Activated CD8-positive, alpha-beta T cell treated with anti-CD3 and anti-CD28 coated beads for 36 hours (primary cell): ENCODE measurements around the gene MFNG. TPM values are rescaled to one million over a fixed set of nuclear protein-coding genes. Genes with fewer than 3 reads are reported as not detected.

Source experiments
- ATAC-seq: fragments of 200-7000 bp; cut with Tn5 transposase; one replicate; pipeline ENCODE4 v1.10.0; 2021; ENCODE audit warnings: mild to moderate bottlenecking, moderate library complexity
- CTCF ChIA-PET: fragments of 350-600 bp; sonication (Branson Sonifier 250); formaldehyde crosslinking; loops from one replicate; lab custom pipeline; 2021; ENCODE audit warnings: antibody characterized with exemption; lab: Charles Lee
- POLR2A ChIA-PET: fragments of 350-600 bp; sonication (Branson Sonifier 250); formaldehyde crosslinking; loops from one replicate; lab custom pipeline; 2021; ENCODE audit warnings: antibody characterized with exemption; lab: Charles Lee
- DNase-seq: peaks from one replicate; pipeline ENCODE4 v3.0.0-alpha.2; 2020
- H3K27ac Mint-ChIP-seq: one replicate; pipeline ENCODE4 v1.8.0; 2021; ENCODE audit warnings: mild to moderate bottlenecking, mixed read lengths
- H3K27me3 Mint-ChIP-seq: one replicate; pipeline ENCODE4 v1.8.0; 2021; ENCODE audit warnings: mixed read lengths
- H3K36me3 Mint-ChIP-seq: one replicate; pipeline ENCODE4 v1.8.0; 2021; ENCODE audit warnings: low read depth, mixed read lengths
- H3K4me1 Mint-ChIP-seq: one replicate; pipeline ENCODE4 v1.8.0; 2021; ENCODE audit warnings: low read depth, mixed read lengths
- H3K4me3 Mint-ChIP-seq: one replicate; pipeline ENCODE4 v1.8.0; 2021; ENCODE audit warnings: mild to moderate bottlenecking, moderate library complexity, mixed read lengths
- H3K9me3 Mint-ChIP-seq: one replicate; pipeline ENCODE4 v1.8.0; 2021; ENCODE audit warnings: mixed read lengths
- intact Hi-C: fragments of 100-400 bp; cut with micrococcal nuclease; formaldehyde crosslinking; loops from one replicate; pipeline ENCODE4 v1.10.0; 2022
- total RNA-seq, 2 experiments: library from RNA; stranded (reverse); gene quantifications; one replicate each; pipeline ENCODE4 v1.2.3, GENCODE V29; 2021
- TF ChIP-seq, protein P1 (sequence below): fragments of 200-600 bp; IDR thresholded peaks from one replicate; pipeline ENCODE4 v1.8.0; 2022; ENCODE audit warnings: antibody characterized with exemption, mild to moderate bottlenecking

Gene MFNG
- total RNA-seq, 2 experiments from 2014 or later: 155 to 160 TPM

DNA sequence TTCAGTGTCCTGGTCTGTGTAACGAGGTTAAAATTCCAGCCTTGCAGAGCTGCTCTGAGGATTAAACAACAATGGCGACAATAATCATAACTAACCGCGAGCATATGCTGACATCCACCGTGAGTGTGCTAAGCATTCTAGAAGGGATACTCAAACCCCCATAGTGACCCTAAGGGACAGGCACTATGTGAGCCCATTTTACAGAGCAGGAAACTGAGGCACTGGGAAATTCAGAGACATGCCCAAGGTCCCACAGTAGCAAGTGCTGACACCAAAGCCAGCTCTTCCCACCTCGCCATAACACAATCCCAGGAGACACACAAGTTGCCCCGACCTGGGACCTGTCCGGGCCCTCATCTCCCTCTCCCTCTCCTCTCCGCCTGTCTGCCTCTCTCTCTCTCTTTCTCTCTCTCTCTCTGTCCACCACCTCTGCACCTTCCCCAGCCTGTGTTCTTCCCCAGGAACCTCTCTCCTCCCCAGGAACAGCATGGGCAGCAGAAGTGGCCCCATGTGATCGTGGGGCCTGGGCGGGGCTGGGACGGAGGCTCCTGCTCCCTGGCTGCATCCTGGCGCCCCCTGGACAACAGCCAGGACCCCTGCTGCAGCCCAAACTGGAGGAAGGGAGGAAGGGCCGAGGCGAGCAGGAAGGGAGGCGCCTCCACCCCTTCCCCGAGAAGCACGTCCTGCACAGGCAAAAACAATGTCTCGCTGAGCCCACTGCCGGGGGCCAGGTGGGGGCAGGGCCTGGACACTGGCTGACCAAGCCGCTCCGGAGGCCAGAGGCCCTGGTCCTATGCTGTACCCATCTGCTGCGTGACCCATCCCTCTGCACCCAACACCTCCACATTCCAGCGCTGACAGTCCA is 14.8 kb upstream of the MFNG start:
- no peaks in the 10 kb centered on the region for H3K9me3 Mint-ChIP-seq
- no peak overlapping the region for H3K27ac Mint-ChIP-seq
- no peaks in the 10 kb centered on the region for H3K27me3 Mint-ChIP-seq
- intact Hi-C loops: no loop called here
- H3K4me3 Mint-ChIP-seq: no peak overlapping the region
- TF ChIP-seq, protein P1, sequence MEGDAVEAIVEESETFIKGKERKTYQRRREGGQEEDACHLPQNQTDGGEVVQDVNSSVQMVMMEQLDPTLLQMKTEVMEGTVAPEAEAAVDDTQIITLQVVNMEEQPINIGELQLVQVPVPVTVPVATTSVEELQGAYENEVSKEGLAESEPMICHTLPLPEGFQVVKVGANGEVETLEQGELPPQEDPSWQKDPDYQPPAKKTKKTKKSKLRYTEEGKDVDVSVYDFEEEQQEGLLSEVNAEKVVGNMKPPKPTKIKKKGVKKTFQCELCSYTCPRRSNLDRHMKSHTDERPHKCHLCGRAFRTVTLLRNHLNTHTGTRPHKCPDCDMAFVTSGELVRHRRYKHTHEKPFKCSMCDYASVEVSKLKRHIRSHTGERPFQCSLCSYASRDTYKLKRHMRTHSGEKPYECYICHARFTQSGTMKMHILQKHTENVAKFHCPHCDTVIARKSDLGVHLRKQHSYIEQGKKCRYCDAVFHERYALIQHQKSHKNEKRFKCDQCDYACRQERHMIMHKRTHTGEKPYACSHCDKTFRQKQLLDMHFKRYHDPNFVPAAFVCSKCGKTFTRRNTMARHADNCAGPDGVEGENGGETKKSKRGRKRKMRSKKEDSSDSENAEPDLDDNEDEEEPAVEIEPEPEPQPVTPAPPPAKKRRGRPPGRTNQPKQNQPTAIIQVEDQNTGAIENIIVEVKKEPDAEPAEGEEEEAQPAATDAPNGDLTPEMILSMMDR: no peak
- CTCF ChIA-PET: interaction anchor here (2.1 to 4.9 kb wide), 3 partner anchors 14 to 43 kb away, joined by 7 to 31 read pairs (median 24); partner anchors contain the start of gene MFNG
- POLR2A ChIA-PET: no interaction called here
- DNase-seq (no peak), ATAC-seq (no peak)
- H3K4me1 Mint-ChIP-seq: peaks cover 14% of the 10 kb centered on the region
- no peaks in the 10 kb centered on the region for H3K36me3 Mint-ChIP-seq

DNA sequence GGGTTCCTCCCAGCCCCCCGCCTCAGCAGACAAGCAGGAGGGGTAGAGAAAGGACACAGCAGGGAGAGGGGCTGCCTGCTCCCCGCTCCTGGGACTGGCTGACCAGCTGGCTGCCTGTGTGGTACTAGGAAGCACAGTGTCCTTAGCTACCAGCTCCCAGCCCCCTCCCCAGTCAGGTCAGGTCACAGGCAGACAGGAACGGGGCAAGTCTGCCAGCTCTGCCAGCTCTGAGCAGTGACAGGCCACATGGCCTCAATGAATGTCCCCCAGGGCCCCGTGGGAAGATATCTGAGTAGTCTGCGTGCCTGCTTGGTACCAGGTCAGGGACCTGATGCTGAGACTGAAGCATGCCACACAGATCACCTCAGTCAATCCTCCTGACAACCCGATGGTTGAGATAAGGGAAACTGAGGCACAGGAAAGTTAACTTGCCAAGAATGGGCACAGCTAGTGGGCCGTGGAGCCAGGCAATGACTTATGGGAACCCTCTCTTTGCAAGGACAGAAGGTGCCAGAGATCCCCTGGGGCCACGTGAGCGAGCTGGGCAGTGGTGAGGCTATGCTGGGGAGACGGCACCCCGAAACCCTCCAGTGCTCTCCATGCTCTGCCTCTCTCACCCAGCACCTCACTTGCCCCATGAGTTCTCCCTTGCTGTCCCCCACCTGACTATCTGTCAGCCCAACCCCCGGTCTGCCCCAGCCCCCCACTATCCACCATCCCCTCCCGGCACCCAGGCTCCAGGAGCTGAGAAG is 13.8 kb upstream of the MFNG start:
- Mint-ChIP-seq H3K27me3 (no peaks in the 10 kb centered on the region), H3K9me3 (no peaks in the 10 kb centered on the region), H3K4me1 (peaks cover 14% of the 10 kb centered on the region), H3K27ac (no peak overlapping the region), H3K36me3 (no peaks in the 10 kb centered on the region), H3K4me3 (no peak overlapping the region)
- CTCF ChIA-PET: interaction anchor here (1.1 to 4.9 kb wide), 6 partner anchors 13 to 239 kb away, joined by 3 to 31 read pairs (median 6); partner anchors contain the start of genes CARD10 and MFNG
- TF ChIP-seq, protein P1: no peak
- no peak for DNase-seq
- ATAC-seq: no peak
- intact Hi-C loops: no loop called here
- POLR2A ChIA-PET: interaction anchor here (0.9 to 1.2 kb wide), 2 partner anchors 17 to 402 kb away, joined by 3 read pairs; no protein-coding TSS in a partner anchor

DNA sequence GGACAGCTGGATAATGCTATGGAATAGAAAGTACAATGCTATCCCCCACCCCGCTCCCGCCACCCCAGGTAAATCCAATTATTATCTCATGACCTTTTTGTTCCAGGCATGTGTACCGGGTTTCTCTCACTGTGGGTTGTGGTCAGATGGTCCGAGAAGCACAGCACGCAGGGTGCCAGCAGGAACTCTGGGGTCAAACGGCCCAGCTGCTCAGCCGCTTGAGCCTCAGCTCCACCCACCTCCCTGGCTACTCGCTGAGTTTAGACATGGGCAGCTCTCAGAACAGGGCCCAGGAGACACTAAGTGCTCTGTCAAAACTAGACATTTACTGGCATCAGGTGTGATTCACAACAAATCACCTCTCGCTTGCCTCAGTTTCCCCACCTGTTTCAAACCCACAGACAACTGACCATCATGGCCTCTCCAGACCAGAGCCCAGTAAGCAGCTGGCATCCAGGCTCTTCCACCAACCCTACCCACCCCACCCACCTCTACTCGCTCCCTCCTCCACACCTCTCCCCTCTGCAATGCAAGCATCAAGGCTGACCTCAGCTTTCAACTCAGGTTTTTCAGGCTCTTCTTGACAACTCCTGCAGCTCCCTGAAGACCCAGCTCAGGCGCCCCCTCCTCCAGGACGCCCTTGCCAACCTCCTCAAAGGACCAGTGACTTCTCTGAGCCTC is 13.0 kb upstream of the MFNG start:
- TF ChIP-seq, protein P1: no peak
- DNase-seq (no peak), ATAC-seq (no peak)
- intact Hi-C loops: no loop called here
- ChIA-PET CTCF (interaction anchor here (1.1 to 4.9 kb wide), 10 partner anchors 9 to 239 kb away, joined by 3 to 31 read pairs (median 7); partner anchors contain the start of genes CARD10 and MFNG), POLR2A (interaction anchor here (0.8 to 1.2 kb wide), 2 partner anchors 202 to 403 kb away, joined by 3 read pairs; no protein-coding TSS in a partner anchor)
- H3K27ac Mint-ChIP-seq: no peak overlapping the region
- H3K4me3 Mint-ChIP-seq: no peak overlapping the region
- H3K36me3 Mint-ChIP-seq: no peaks in the 10 kb centered on the region
- H3K27me3 Mint-ChIP-seq: no peaks in the 10 kb centered on the region
- no peaks in the 10 kb centered on the region for H3K9me3 Mint-ChIP-seq
- peaks cover 14% of the 10 kb centered on the region for H3K4me1 Mint-ChIP-seq

DNA sequence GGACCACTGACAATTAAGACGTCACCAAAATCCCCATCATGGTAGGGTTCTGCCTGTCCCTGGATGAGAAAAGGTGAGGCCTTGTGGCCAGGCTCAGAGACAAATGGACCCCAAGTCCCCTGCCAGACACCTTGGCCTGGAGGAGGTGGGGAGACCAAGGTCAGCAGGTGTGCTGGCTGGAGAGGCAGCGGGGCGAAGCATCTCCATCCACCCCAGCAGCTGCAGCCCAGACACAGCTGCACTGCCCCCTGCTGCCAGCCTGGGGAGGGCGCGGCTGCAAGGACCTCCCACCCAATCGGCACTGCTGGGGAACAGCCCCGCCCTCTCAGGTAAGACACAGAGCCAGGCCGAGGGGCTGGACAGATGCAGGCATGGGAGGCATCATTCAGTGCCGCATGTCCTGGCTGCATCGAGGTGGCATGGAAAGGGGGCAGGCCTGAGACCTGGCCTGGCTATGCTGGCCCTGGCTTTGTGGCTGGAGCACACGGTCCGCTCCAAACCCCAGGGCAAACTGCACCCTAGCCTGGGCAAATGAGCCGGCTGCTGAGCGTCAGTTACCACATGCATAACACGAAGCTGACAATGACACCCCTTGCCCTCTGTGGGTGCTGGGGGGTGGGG is 12.2 kb upstream of the MFNG start:
- DNase-seq: peak; percentile 84
- no peaks in the 10 kb centered on the region for H3K36me3 Mint-ChIP-seq
- ChIA-PET CTCF (interaction anchor here (0.9 to 4.9 kb wide), 14 partner anchors 9 to 238 kb away, joined by 3 to 31 read pairs (median 6); partner anchors contain the start of gene MFNG), POLR2A (interaction anchor here (0.8 to 1.2 kb wide), 2 partner anchors 201 to 404 kb away, joined by 3 read pairs; no protein-coding TSS in a partner anchor)
- peak; percentile 99 for ATAC-seq
- intact Hi-C loops: no loop called here
- no peak overlapping the region for H3K4me3 Mint-ChIP-seq
- no peaks in the 10 kb centered on the region for H3K27me3 Mint-ChIP-seq
- peaks cover 18% of the 10 kb centered on the region for H3K4me1 Mint-ChIP-seq
- TF ChIP-seq, protein P1: peak; percentile 92
- no peaks in the 10 kb centered on the region for H3K9me3 Mint-ChIP-seq
- H3K27ac Mint-ChIP-seq: no peak overlapping the region
